GM19324 (cell line): Measurements from ENCODE around the gene CASP7.
A peak's percentile ranks its signal among the peaks of the same experiment; 100 is the strongest.
"Not testable (repeated sequence)": the region's sequence is repeated elsewhere in the genome, so short reads cannot be mapped to it uniquely, and the experiment has no call there.

Experiments
- ATAC-seq: cut with Tn5 transposase; IDR thresholded peaks from one replicate; pipeline ENCODE4 v1.9.1; 2021; ENCODE audit warnings: mild to moderate bottlenecking, moderate library complexity; ENCODE audit not compliant: unreplicated experiment, low FRiP score

The CASP7 gene

DNA sequence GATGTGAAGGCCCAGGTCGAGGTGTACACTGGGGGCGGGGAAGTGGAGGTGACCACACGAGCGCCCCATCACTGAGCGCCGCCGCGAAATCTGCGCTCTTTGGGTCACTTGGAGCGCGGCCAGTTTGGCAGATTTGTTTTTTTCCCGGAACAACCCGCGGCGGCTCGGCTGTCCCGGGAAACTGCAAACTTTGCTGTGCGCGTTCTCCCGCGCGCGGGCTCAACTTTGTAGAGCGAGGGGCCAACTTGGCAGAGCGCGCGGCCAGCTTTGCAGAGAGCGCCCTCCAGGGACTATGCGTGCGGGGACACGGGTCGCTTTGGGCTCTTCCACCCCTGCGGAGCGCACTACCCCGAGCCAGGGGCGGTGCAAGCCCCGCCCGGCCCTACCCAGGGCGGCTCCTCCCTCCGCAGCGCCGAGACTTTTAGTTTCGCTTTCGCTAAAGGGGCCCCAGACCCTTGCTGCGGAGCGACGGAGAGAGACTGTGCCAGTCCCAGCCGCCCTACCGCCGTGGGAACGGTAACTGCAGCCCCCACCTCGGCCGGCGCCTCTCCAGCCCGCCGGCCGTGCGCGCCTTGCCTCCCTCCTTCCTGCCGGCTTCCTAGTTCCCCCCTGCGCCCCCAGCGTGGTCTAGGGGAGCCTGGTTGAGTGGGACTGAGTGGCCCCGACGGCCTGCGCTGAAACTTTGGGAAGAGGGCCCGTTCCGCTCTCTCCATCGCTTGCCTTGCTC is at the start of gene CASP7:
TSS of gene CASP7 (plus strand) at position 450 of the 727 bp plus-strand sequence. CDS start 17,582 bp downstream, outside the sequence.
- ATAC-seq: peak; percentile 84

DNA sequence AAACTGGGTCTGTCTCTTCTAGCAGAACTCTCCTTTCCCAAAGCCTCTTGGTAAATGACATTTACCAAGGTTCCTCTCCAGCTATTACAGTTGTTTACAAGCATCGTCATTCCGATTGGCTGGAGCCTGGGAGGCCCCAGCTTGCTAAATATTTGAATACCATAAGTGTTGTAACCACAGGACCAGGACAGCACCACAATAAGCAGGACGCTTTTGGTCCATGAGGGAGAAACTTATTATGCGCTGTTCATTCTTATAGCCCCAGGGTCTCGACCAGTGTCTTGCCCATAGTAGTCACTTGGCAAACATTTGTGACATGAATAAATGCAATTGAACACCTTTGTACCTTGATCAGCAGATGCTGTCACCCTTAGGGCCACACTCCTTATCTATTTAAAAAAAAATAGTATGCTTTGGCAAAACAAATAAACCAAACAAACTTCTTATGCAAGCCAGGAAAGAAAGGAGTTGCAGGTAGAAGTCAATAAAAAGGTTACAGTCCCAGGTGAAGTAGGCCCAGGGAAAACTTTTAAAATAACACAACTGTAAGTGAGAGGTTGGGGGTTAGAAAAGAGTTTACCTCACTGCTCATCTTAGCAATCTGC is 48.7 kb upstream of the CASP7 start:
- no peak for ATAC-seq

DNA sequence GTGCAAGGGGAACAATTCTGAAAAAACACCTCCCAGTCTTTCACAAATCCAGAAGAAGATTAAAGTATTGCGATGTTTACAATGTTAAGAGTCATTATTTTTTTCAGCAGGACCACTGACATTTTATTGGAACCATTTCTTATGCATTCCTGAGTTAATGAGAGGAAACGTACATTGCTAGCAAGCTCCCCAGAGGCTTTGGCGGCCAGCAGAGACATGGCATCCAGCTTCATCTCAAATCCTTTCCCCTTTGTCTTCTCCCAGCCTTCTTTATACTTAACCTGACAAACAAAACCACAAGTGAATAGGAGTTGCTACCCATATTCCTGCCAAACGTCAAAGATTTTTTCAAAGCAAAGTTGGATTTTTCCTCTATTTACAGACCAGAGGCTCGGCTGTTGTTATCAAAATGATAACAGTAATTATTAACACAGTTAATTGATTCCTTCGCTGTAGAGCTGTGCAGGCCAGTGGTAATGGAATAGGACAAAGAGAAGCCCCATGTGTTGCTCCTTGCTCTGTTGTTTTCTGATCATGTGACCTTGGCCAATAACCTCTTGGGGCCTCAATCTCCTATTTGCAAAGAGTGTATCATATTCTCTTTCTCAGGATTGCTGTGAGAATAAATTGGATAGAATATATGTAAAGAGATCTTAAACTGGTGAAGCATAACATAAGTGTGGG is 47.9 kb upstream of the CASP7 start:
- no peak for ATAC-seq

DNA sequence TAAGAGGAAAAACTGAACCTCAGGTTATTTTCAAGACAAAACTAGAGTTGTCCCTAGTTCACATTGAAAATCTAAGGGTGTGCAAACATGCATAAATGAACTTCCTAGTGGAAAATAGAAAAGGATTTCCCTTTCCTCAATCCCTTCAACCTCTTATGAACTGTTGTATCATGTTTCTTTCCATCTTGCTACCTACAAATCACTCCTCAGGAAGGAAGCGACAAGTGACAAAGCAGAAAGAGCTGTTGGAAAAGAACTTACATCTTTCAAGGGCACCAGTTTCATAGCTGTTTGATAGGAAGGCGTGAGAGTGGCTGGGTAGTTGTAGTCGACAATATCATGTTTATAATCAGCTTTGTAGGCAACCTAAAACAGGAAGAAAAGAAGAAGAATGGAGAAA is 39.7 kb upstream of the CASP7 start:
- ATAC-seq: no peak

DNA sequence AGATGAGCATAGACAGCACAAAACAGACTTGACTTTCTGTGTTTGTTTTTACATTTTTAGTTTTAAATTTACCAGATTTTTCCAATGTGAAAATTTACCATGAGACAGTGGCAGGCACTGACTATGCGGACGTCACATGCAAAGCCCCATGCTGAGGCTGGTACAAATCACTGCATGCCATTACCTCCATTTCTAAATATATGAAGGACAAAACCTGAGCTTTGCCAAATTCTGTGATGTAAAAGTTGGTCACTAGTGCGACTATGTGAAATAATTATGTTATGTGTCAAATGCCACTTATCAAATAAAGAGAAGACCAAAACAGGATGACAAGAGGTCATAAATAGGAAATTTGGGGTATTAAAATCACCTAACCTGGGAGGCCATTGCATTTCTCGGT is 38.0 kb upstream of the CASP7 start:
- no peak for ATAC-seq

DNA sequence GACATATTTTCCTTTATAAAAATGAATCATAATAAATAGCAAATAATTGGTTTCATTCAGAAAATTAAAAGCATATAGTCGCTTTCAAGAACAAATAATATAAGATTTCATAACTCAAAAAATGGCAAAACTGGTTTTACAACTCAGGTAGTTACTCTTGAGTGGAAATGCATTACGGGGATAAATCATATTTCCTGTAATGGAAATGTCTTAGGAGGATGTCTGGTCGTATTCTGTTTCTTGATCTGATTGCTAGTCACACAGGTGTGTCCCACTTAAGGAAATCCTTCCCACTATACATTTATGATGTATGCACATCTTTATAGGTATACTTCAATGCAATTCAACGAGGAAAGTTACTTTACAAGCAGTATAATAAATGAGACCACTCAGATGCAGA is 36.5 kb upstream of the CASP7 start:
- ATAC-seq: no peak

DNA sequence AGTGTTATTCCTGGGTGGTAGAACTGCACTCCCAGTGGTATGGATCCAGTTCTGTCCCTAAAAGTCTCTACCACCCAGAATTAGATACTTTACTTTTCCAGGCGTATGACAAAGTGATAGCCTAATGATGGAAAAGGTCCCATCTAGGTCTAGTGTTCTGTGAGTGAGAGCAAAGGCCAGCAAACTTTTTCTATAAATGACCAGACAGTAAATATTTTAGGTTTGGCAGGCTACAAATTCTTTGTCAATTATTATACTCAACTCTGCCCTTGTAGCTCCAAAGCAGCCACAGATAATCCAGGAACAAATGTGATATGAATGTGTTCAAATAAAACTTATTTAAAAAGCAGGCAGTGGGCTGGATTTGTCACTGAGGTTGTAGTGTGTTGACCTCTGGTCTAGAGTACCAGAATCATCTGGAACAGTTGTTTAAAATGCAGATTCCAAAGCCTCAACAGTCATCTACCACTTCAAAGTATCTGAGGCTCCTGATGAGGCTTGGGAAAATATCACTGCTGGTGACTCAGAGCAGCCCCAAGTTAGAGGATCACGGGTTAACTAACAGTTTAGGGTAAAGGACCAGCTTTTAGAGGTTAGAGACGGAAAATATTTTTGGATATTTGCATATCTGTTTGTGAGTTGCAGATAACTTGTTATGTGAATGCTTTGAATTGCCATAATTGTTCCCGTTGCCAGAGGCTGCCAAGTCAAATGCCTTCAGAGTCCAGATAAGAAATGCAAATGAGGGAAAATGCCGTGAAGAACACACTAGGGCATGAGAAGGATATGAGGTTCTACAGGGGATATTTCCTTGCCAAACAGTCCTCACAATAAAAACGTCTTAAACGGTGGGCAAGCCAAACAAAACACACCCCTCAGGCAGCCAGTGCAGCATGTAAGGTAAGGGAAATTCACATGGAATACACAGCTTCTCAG is 35.3 kb upstream of the CASP7 start:
- ATAC-seq: no peak

DNA sequence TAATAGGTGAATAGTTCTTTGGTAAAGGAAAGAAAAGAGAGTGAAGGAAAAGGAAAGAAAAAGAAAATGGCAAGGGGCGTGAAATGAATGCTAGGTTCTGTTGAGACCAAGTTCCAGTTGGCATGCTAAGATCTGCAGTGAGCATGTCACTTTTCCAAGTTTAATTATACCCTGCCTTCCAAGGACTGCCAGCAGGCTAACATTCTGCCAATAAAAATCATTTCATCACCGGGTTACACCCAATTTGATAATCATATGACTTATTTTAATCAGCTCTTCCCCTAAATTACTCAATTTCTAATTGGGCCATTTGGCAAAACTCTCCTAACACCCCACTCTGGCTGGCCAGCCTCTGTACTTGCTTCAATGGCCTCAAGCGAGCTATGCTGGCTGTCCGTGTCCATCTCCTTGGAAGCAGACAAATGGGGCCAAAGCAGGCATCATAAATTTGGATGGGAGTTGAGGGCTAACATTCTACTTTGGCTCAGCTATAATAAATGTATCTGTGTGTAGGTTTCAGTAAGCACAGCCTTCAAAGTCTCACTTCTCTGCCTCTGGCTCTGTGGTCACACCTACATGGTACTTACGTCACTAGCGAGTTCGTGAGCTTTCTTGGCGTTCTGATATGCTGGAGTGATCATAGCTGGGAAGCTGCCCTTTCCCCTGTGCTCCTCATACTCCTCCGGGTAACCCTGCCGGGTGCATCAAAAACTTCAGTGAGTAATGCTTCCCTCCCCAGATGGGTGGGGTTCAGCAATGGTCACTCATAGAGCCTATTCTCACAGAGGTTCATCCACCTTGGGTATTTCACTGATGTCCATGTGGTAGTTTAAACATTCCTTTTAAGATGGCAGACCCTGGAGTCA is 33.1 kb upstream of the CASP7 start:
- ATAC-seq: no peak

DNA sequence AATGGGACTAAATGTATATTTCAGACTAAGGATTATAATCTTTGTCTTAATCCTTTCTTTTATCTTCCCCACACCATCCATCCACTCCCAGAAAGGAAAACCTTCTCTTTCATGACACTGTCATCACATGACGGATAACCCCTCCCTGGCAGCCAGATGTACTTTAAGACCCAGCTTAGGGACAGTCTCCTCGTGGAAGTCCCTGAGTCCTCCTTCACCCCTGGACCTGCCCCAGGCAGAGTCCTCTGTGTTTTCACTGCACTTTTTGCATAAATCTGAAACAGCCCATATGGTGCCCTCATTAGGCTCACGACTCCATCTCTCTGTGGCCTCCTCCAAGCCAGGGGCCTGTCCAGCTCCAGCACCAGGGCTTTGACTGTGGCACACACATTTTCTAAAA is 31.9 kb upstream of the CASP7 start:
- ATAC-seq: no peak

DNA sequence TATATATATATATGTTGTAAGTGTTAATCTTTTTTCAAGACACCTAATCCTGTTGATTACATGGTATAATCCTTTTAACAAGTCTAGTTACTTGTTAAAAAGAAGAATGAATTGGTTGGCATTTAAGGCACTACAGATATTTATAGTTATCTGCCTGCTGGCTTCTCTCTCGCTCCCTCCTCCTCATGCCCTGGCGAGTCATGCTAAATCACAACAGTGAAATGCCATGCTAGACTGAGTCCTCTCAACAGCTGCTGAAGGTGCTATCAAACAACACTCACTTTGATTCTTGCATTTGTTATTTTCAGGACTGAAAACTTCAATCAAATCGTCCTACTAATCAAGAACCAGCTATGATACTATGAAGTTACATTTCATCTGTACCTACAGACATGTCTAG is 31.2 kb upstream of the CASP7 start:
- no peak for ATAC-seq

DNA sequence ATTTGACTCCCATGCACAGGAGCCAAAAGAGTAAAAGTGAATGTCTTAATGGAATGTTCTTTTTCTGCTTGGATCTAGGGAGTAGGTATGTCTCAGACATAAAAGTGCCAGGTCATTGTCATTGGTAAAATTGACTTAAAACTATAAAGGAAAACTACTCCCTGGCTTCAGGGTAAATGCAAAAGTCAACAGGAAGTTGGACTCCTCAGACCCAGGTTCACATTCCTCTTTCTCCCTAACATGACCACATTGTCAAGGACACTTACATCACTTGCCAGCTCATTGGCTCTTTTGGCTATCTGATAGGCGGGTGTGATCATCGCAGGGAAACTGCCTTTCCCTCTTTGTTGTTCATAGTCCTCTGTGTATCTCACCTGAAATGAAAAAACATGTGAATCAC is 29.5 kb upstream of the CASP7 start:
- no peak for ATAC-seq

DNA sequence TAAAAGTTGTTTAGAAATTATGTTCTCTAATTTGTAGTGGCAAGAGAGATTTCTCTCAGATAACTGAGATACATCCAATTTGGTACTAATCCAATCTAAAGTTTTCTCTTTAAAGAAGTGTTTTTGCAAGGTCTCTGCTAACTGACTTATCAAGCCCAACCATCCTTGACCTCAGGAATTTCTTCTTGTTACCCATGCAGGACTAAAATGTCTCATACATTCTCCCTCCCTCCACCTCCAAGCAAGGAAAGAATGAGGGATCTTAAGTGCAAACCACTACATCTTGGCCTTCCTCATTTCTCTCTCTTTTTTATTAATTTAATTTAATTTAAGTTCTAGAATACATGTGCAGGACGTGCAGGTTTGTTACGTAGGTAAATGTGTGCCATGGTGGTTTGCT is 28.7 kb upstream of the CASP7 start:
- ATAC-seq: no peak

DNA sequence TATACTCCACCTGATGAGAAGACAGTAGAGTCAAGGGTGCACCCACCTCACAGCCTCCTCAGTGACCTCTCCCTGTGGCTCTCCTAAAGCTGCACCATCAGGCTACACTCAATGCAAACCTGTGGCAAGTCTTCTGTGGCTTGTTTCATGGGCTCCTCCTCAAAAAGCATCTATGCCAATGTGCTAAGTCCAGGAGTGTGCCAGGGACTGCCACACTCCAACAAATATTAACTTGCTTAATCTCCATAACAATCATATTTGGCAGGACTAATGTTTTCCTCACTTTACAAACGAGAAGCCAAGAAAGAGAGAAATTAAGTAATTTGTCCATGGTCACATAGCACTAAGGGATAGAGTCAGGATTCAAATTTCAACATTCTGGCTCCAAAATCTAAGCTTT is 27.8 kb upstream of the CASP7 start:
- ATAC-seq: no peak

DNA sequence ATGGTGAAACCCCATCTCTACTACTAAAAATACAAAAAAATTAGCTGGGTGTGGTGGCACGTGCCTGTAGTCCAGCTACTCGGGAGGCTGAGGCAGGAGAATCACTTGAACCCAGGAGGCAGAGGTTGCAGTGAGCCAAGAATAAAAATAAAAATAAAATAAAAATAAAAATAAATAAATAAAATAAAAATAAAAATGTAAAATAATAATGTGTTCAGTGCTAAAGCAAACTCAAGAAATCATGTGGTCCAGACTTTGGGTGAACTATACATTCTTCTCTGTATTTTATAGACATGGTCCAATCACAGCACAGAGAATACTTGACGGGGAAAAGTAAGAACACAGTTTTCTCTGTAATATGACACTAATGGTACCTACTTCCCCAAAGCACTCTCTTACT is 27.3 kb upstream of the CASP7 start:
- not testable (repeated sequence) for ATAC-seq

DNA sequence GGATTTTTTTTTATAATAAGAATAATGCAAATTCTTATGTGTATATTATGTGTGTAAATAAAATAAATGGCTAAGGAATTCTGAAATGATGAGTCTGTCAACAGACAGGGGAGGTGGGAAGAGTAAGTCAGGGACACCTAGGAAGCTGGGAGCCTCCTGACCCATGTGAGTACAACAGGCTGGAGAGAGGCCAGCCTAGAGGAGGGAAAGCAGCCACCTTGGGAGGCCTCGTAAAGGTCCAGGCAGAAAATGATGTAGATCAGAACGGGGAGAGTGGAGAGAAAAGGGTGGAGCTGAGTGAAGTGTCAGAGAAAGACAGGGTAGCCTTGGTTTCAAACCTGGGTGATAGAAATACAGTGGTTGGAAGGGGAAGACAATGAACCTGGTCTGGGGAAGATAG is 22.8 kb upstream of the CASP7 start:
- no peak for ATAC-seq

DNA sequence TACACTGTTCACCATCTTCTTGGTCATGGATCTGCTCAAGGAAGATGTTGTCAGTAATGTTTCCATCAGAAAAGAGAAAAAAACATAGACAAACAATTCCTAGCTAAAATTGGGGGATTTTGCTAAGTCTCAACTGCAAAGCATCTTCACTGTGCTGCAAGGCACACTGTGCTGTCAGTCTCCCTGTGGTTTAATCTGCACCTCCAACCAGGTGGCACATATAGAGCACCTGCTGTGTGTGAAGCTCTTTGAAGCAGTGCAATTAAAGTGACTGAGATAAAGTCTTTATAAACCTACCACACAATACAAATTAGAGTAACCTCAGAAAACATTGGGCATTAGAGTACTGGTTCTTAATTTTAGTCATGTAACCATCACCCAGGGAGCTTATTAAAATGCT is 22.2 kb upstream of the CASP7 start:
- ATAC-seq: no peak

DNA sequence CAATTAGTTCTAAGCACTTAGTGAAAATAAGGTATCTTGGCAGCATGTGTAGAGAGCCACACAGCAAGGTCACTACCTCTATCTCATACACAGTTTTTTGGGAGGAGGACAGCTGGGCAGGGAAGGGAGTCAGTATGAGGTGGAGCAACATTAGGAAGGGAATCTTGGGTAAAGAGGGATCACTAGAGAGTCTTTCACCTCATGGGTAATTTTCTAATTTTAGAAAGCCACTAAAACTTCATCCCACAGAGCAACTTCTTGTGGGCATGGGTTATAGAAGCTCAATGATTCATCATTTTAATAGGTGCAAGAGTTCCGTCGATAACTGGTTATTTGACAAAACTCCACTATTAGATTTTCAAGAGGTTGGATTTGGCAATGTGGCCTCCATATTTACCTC is 18.4 kb upstream of the CASP7 start:
- no peak for ATAC-seq

DNA sequence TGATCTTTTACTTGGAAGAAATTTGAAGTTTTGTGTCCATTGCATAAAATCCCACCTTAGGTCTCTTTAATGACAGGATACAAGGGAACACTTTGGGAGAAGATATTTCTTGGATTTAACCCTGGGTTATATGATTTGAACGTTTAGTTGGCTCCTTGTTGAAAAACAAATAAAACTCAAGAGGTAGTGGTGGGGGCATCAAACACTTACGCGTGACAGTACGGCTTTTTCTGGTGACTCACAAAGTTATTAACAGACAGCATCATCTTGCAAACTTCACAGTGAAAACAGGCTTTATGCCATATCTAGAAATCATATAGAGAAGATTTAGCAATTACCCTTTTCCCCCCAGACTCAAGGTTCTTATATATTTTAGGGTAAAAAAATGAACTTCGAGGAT is 16.6 kb upstream of the CASP7 start:
- ATAC-seq: no peak

DNA sequence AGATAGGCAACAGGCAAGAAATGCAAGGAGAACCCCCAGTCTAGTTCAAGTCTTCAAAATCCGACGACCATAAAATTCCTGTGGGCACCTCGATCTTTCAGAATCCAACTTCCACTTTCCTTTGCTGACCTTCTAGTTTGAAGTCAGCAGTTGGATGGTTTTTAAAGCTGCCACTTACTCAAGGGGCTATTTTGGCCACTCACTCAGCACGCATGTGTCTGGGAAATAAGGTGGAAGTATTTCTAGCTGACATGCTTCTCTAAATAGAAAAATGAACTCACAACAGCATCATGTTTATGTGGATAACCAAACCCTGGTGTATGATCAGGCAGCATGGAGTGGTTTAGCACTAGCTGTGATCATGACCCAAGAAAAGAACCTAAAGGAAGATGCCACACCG is 15.8 kb upstream of the CASP7 start, which contains the start of gene NRAP:
TSS of gene NRAP (minus strand) at position 134 of the 400 bp plus-strand sequence. CDS start 159 bp downstream, outside the sequence.
- ATAC-seq: no peak

DNA sequence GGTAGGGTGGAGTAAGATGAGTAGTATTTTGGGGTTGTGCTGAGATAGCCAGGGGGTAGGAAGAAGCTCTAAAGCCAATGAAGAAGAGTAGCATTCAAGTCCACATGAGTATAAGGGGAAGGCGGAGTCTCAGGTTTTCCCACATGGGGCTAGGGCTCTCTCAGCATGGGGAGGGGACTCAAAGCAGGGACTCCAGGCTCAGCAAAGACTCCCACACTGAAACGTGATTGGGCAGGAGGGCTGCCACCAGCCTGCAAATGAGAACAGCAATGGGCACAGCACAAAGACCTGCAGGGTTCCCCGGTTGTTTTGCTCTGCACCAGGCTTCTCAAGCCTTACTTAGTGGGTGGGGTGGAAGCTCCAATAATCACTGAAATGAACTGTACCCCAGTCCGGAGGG is 14.4 kb upstream of the CASP7 start:
- no peak for ATAC-seq
